K562 (cell line): ENCODE measurements around the gene MADCAM1. TPM values are rescaled to one million over a fixed set of nuclear protein-coding genes. Genes with fewer than 3 reads are reported as not detected.

ENCODE experiments used
- ASH1L ChIP-seq: fragments of 450-650 bp; IDR thresholded peaks from 2 replicates; pipeline ENCODE4 v1.6.1; 2018; ENCODE audit warnings: borderline replicate concordance, mild to moderate bottlenecking, low read depth; ENCODE audit not compliant: partially characterized antibody
- CUX1 ChIP-seq: fragments of 200-800 bp; sonication (Bioruptor generic); IDR thresholded peaks from 2 replicates; pipeline ENCODE4 v1.6.1; 2016; ENCODE audit warnings: missing genetic modification characterization, missing compliant biosample characterization
- RFX5 ChIP-seq: IDR thresholded peaks from 2 replicates; pipeline ENCODE4 v1.6.1; 2011; ENCODE audit warnings: low read depth, mild to moderate bottlenecking, improper control_type of control experiment, low read length
- SMARCB1 ChIP-seq: IDR thresholded peaks from 2 replicates; pipeline ENCODE4 v1.6.1; 2011; ENCODE audit warnings: improper control_type of control experiment, low read depth; ENCODE audit not compliant: insufficient read length
- TOE1 ChIP-seq, 2 experiments: fragments of 450-650 bp in 1 of 2; sonication (generic) in 1 of 2; formaldehyde crosslinking in 1 of 2; IDR thresholded peaks; 2 replicates each; pipeline versions ENCODE4 v1.7.1 to v1.8.0; 2016 to 2022; ENCODE audit warnings: borderline replicate concordance in 2 of 2, mild to moderate bottlenecking in 2 of 2, antibody characterized with exemption in 1 of 2, inconsistent platforms in 1 of 2, low read depth in 1 of 2, missing genetic modification reagents in 1 of 2, moderate library complexity in 1 of 2
- ZNF12 ChIP-seq: sonication (generic); formaldehyde crosslinking; IDR thresholded peaks from 2 replicates; pipeline ENCODE4 v1.4.0; 2020; ENCODE audit warnings: mild to moderate bottlenecking, missing genetic modification reagents
- ZNF408 ChIP-seq: fragments of 250-450 bp; sonication (Bioruptor Pico); IDR thresholded peaks from 2 replicates; pipeline ENCODE4 v1.4.0; 2020; ENCODE audit warnings: low read depth, mild to moderate bottlenecking, moderate library complexity
- ZNF609 ChIP-seq: sonication (generic); formaldehyde crosslinking; IDR thresholded peaks from 2 replicates; pipeline ENCODE4 v1.8.1; 2023; ENCODE audit warnings: missing genetic modification reagents, mild to moderate bottlenecking, borderline replicate concordance
- polyA plus RNA-seq, 8 experiments: library from polyadenylated mRNA; depleted of rRNA in 4 of 8; stranded (reverse) in 5 of 8; unstranded in 3 of 8; fragments of >200 nt; fragmentation: Nextera tagmentation in 2 of 8; fragmentation: Illumina TruSeq in 1 of 8; extraction: Ambion mirVana in 2 of 8; extraction: Trizol in 1 of 8; gene quantifications; 2 replicates each; pipeline versions ENCODE4 v1.2.1 to v1.2.3, GENCODE V29; 2011 to 2014; ENCODE audit warnings: inconsistent platforms in 1 of 8, missing spikeins in 1 of 8
- total RNA-seq, 7 experiments: library from RNA; depleted of rRNA in 6 of 7; stranded (reverse); fragments of >200 nt in 6 of 7; fragmentation: Illumina TruSeq in 2 of 7; extraction: Trizol in 2 of 7; gene quantifications; 2 replicates each; pipeline versions ENCODE4 v1.2.1 to v1.2.3, GENCODE V29; 2011 to 2021; ENCODE audit warnings: low replicate concordance in 1 of 7
- TF ChIP-seq, protein P1 (sequence below): fragments of 250-450 bp; sonication (Bioruptor Pico); IDR thresholded peaks from 2 replicates; pipeline ENCODE4 v1.8.0; 2021; ENCODE audit warnings: moderate library complexity, mild to moderate bottlenecking, inconsistent platforms
- TF ChIP-seq, protein P2 (sequence below): fragments of 450-650 bp; IDR thresholded peaks from 2 replicates; pipeline ENCODE4 v1.7.1; 2018; ENCODE audit warnings: mild to moderate bottlenecking, low read depth; ENCODE audit not compliant: partially characterized antibody

MADCAM1 gene
- total and polyA plus RNA-seq, 9 of the 15 experiments (the other 6 are each of a cell fraction or from before 2014, with no cell fraction given), result 0.09 to 0.36 (median 0.09) TPM; not detected in 6

DNA sequence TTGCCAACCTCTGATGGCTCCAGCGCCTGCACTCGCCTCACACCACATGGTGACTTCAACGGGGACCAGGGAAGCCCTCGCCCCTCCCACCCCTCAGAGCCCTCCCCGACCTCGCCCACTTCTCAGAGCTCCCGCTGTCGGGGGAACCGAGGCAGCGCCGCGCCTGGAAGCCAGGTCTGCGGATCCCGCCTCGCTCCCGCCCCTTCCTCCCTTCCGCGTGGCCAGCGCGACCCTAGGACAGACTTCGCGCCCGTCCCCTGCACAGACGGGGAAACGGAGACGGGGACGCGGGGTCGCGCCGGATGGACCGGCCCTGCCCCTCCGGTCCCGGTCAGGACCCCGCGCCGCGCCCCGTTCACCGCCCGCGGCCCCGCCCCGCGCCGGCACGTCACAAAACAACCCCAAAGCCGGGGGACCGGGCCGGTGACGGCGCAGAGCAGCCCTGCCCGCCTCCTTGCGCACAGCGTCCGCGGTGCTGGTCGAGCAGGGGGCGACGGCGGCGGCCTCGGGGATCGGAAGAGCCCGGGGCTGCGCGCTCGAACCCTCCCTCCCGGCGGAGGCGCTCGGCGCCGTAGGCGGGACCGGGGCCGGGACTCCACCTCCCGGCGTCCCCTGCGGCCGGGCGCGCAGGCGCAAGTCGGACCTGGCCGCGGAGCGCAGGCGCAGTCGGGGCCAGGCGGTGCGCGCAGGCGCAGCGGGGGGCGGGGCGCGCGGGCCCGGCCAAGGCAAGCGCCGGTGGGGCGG, 34.9 kb downstream of the MADCAM1 start (continued):
- TF ChIP-seq ZNF609 (CRISPR knock-in tag) (no peak), ASH1L (no peak), ZNF408 (no peak), CUX1 (CRISPR knock-in tag) (no peak), TOE1 (IDR thresholded peaks at IDR 0.05; ENCODE audit: borderline replicate concordance) (no peak), TOE1 (CRISPR knock-in tag; IDR thresholded peaks at IDR 0.05; ENCODE audit: borderline replicate concordance, low read depth) (no peak), ZNF12 (no peak), SMARCB1 (no peak), RFX5 (no peak)
- TF ChIP-seq, protein P1, sequence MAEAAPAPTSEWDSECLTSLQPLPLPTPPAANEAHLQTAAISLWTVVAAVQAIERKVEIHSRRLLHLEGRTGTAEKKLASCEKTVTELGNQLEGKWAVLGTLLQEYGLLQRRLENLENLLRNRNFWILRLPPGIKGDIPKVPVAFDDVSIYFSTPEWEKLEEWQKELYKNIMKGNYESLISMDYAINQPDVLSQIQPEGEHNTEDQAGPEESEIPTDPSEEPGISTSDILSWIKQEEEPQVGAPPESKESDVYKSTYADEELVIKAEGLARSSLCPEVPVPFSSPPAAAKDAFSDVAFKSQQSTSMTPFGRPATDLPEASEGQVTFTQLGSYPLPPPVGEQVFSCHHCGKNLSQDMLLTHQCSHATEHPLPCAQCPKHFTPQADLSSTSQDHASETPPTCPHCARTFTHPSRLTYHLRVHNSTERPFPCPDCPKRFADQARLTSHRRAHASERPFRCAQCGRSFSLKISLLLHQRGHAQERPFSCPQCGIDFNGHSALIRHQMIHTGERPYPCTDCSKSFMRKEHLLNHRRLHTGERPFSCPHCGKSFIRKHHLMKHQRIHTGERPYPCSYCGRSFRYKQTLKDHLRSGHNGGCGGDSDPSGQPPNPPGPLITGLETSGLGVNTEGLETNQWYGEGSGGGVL (CRISPR knock-in tag), result no peak
- TF ChIP-seq, protein P2, sequence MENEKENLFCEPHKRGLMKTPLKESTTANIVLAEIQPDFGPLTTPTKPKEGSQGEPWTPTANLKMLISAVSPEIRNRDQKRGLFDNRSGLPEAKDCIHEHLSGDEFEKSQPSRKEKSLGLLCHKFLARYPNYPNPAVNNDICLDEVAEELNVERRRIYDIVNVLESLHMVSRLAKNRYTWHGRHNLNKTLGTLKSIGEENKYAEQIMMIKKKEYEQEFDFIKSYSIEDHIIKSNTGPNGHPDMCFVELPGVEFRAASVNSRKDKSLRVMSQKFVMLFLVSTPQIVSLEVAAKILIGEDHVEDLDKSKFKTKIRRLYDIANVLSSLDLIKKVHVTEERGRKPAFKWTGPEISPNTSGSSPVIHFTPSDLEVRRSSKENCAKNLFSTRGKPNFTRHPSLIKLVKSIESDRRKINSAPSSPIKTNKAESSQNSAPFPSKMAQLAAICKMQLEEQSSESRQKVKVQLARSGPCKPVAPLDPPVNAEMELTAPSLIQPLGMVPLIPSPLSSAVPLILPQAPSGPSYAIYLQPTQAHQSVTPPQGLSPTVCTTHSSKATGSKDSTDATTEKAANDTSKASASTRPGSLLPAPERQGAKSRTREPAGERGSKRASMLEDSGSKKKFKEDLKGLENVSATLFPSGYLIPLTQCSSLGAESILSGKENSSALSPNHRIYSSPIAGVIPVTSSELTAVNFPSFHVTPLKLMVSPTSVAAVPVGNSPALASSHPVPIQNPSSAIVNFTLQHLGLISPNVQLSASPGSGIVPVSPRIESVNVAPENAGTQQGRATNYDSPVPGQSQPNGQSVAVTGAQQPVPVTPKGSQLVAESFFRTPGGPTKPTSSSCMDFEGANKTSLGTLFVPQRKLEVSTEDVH, result no peak
